ENCODE results near the gene TRIM37.
"Not testable (repeated sequence)": the region's sequence is repeated elsewhere in the genome, so short reads cannot be mapped to it uniquely, and the experiment has no call there.

GRCh38 chr17:59138339-59138738 lies 31.7 kb upstream of the TRIM37 start:
- TF ChIP-seq CTCF (tag by site-specific recombination; IDR thresholded peaks at IDR 0.05); ELK4 (IDR thresholded peaks at IDR 0.05; ENCODE audit: borderline replicate concordance, low read depth, low read length); ZBTB6 (tag by site-specific recombination; IDR thresholded peaks at IDR 0.05); BCL11A (tag by site-specific recombination; IDR thresholded peaks at IDR 0.05; ENCODE audit: low read depth); ZNF639 (tag by site-specific recombination; IDR thresholded peaks at IDR 0.05); ZNF280D (tag by site-specific recombination; IDR thresholded peaks at IDR 0.05); ZNF488 (tag by site-specific recombination; IDR thresholded peaks at IDR 0.05); ZFP3 (tag by site-specific recombination; IDR thresholded peaks at IDR 0.05; ENCODE audit: low read depth); TCF7L2 (IDR thresholded peaks at IDR 0.05; ENCODE audit: borderline replicate concordance, low read depth, low read length); ZNF324 (tag by site-specific recombination; IDR thresholded peaks at IDR 0.05); REST (tag by site-specific recombination; IDR thresholded peaks at IDR 0.05); ZNF837 (tag by site-specific recombination; IDR thresholded peaks at IDR 0.05): not testable (repeated sequence)
